ENCODE results near the gene ATXN2.

Gene ATXN2

DNA sequence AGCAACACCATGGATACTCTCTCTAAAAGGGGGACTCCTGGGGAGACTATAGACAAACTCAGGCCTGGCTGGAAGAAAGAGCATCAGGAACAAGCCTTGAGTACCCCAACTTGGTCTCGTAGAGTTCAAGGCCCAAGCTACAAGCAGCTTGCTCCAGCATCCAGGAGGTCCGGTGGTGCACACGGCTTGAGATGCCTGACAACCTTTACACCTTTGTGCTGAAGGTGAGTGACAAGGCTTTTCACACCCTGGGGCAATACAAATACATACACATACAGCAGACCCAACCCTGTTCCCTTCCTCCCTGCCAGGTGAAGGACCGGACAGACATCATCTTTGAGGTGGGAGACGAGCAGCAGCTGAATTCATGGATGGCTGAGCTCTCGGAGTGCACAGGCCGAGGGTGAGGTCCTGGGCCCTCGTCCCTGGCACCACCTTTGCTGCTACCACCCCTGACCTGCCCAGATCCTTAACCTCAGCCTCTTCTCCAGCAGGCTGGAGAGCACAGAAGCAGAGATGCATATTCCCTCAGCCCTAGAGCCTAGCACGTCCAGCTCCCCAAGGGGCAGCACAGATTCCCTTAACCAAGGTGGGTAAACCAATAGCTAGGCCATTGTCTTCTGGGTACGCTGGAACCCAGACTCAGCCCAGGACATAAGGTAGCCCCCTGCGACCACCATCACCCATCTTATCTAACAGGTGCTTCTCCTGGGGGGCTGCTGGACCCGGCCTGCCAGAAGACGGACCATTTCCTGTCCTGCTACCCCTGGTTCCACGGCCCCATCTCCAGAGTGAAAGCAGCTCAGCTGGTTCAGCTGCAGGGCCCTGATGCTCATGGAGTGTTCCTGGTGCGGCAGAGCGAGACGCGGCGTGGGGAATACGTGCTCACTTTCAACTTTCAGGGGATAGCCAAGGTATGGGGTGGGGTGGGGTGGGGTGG, 152.2 kb downstream of the ATXN2 start:
- H3K4me2 ChIP-seq (ENCODE audit: low read length): no peak overlapping the region
- H3K27me3 ChIP-seq (ENCODE audit: control insufficient read depth, insufficient read depth, low read length): no peaks in the 10 kb centered on the region
- H3K4me3 ChIP-seq (ENCODE audit: low read length): no peak overlapping the region
- H3K36me3 ChIP-seq (ENCODE audit: insufficient read depth, low read length): peaks cover 86% of the 10 kb centered on the region
- no peaks in the 10 kb centered on the region for H3K9me3 ChIP-seq (replicated peaks; ENCODE audit: low read length)
- H3K9ac ChIP-seq (ENCODE audit: low read depth, low read length): no peak overlapping the region
- H3K4me1 ChIP-seq (ENCODE audit: control insufficient read depth, insufficient read depth, low read length): peaks cover 44% of the 10 kb centered on the region

DNA sequence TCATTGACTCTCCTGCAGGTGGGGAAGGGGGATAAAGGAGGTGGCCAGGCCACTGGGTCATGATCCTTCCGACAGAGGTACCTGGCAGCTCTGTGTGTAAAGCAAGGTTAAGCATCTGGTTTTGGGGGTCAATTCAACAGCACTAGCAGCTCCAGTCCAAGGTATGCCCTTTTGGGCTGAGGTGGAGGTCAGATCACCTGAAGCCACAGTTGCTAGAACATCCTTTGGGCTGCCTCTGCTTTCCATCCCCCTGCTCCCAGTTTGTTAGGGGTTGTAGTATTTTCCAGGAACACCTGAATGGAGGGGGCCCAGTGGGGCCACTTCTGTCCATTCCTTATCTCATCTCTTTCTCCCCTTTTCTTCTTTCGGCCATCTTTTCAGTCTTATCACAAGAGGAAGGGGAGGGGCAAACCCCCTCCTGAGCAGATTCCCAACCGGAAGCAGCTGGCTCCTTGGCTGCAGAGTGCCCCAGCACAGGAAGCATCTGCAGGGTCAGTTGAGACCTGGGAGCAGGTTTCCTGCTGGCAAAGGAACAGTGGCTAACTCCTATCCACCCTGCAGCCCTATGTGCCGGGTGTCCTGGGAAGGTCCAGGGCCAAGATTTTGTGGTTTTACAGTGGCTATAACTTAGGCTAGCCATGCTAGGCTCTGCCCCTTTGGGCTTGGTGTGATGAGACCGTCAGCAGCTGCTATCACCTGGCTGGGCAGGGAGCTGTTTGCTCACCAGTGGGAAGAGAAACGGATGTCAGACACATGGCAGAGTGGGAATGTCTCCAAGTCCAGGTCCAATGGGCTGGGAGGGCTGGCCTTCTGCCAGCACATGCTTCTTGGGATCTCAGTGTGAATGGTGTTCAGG, 153.2 kb downstream of the ATXN2 start:
- peaks cover 86% of the 10 kb centered on the region for H3K36me3 ChIP-seq (ENCODE audit: insufficient read depth, low read length)

DNA sequence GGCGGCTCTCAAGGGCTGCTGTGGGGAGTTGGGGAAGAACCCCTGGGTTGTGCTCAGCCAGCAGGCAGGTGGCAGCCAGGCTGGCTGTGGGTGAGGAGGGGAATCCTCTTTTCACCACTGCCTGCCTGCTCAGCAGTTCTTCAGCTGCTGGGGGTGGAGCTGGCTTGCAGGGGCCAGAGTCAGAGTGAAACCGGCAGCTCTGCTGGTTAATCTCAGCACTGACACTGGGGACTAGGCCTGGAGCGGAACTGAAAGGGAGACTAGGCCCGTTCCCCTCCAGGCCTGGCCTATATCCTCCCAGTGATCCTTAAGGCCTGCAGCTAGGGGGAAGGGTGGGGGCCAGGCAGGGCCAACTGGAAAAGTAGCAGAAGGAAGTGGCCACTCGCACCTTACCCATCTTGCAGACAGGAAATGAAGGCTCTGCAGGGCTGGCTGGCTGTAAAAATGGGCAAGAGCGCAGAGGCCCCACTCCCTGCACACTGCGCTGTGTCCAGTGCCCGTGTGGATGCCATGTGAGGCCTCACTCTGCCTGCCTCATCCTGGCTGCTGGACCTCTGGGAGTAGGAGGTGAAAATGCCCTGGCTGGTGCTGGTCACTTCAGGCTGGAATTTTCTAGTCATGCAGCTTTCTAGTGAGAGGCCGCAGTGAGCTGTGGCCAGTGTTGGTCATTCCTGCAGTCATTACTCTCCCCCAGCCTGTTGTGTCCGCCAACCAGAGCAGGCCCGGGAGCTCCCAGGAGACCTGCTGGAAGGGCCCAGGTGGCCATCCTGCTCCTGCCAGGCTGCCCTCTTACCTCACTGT, 154.0 kb downstream of the ATXN2 start:
- Histone ChIP-seq H3K4me2 (ENCODE audit: low read length) (no peak overlapping the region), H3K9ac (ENCODE audit: low read depth, low read length) (no peak overlapping the region), H3K36me3 (ENCODE audit: insufficient read depth, low read length) (peaks cover 86% of the 10 kb centered on the region), H3K9me3 (replicated peaks; ENCODE audit: low read length) (no peaks in the 10 kb centered on the region), H3K4me1 (ENCODE audit: control insufficient read depth, insufficient read depth, low read length) (peaks cover 44% of the 10 kb centered on the region), H3K4me3 (ENCODE audit: low read length) (no peak overlapping the region), H3K27me3 (ENCODE audit: control insufficient read depth, insufficient read depth, low read length) (no peaks in the 10 kb centered on the region)

More for the DNA sequence above, 153.2 kb downstream of the ATXN2 start:
- Histone ChIP-seq H3K27me3 (ENCODE audit: control insufficient read depth, insufficient read depth, low read length) (no peaks in the 10 kb centered on the region), H3K9me3 (replicated peaks; ENCODE audit: low read length) (no peaks in the 10 kb centered on the region), H3K4me2 (ENCODE audit: low read length) (no peak overlapping the region), H3K9ac (ENCODE audit: low read depth, low read length) (no peak overlapping the region), H3K4me1 (ENCODE audit: control insufficient read depth, insufficient read depth, low read length) (peaks cover 44% of the 10 kb centered on the region), H3K4me3 (ENCODE audit: low read length) (no peak overlapping the region)

DNA sequence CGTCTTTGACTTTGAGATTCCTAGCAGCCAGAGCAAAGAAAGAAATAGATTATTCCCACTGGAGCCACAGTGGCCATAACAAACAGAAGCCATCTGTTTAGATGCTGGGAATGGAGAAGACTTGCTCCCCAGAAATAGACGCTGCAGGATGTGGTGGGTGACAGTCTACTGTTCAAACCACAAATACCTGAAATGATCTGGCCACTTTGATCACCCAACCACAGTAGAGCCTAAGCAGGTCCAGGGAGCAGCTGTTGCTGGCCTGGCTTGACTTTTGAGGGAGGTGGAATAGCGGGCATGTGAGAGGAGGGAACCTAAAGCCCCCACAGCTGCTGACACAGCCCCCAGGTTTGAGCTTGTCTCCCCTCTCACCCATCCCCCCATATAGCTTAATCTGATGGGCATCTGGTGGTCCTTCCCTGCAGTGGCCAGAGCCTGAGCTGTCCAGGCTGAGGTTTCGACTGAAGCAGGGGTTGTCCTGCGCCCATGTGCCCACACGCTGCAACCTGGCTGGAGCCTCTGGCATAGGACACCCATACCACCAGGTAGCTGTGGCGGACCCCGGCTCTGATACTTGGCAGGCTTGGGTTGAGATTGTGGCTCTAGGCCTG, 154.7 kb downstream of the ATXN2 start:
- H3K4me1 ChIP-seq (ENCODE audit: control insufficient read depth, insufficient read depth, low read length): peaks cover 44% of the 10 kb centered on the region
- H3K4me2 ChIP-seq (ENCODE audit: low read length): no peak overlapping the region
- no peak overlapping the region for H3K4me3 ChIP-seq (ENCODE audit: low read length)
- H3K27me3 ChIP-seq (ENCODE audit: control insufficient read depth, insufficient read depth, low read length): no peaks in the 10 kb centered on the region
- peaks cover 89% of the 10 kb centered on the region for H3K36me3 ChIP-seq (ENCODE audit: insufficient read depth, low read length)
- H3K9ac ChIP-seq (ENCODE audit: low read depth, low read length): no peak overlapping the region
- no peaks in the 10 kb centered on the region for H3K9me3 ChIP-seq (replicated peaks; ENCODE audit: low read length)

DNA sequence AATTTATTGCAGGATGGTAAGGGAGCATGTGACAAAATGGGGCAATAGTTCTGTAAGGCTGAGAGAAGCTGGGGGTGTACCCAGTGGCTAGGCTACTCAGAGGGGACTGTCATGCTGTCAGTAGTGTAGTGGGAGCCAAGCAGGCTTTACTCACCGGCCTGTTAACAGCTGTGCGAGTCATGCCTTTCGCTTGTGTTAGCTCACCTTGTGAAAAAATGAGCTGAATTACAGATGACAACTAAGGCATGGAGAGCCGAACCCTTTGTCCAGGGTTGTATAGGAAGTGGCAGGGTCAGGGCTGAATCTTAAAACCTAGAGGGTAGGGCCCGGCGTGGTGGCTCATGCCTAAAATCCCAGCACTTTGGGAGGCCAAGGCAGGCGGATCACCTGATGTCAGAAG, 155.5 kb downstream of the ATXN2 start:
- Histone ChIP-seq H3K4me1 (ENCODE audit: control insufficient read depth, insufficient read depth, low read length) (peaks cover 47% of the 10 kb centered on the region), H3K4me3 (ENCODE audit: low read length) (no peak overlapping the region), H3K4me2 (ENCODE audit: low read length) (no peak overlapping the region), H3K9ac (ENCODE audit: low read depth, low read length) (no peak overlapping the region), H3K9me3 (replicated peaks; ENCODE audit: low read length) (no peaks in the 10 kb centered on the region), H3K36me3 (ENCODE audit: insufficient read depth, low read length) (peaks cover 84% of the 10 kb centered on the region), H3K27me3 (ENCODE audit: control insufficient read depth, insufficient read depth, low read length) (no peaks in the 10 kb centered on the region)

DNA sequence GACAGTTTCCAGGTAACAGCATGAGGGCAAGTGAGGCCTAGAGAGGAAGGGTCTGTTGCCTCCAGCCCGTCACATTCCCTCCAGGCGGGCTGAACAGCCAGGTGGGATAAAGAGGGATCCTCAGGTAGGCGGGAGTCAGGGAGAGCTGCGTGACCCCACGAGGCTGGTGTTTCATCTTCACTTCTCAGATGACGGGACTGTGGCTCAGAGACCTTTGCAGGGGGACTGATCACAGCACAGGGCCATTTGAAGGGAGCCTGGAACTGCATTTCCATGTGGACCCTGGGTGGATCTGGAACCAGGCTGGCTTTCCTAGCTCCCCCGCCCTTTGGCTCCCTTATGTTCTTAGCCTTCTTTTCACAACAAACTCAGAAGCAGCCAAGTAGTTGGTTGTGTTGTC, 156.0 kb downstream of the ATXN2 start:
- Histone ChIP-seq H3K4me3 (ENCODE audit: low read length) (no peak overlapping the region), H3K4me1 (ENCODE audit: control insufficient read depth, insufficient read depth, low read length) (peaks cover 52% of the 10 kb centered on the region), H3K4me2 (ENCODE audit: low read length) (no peak overlapping the region), H3K36me3 (ENCODE audit: insufficient read depth, low read length) (peaks cover 80% of the 10 kb centered on the region), H3K9me3 (replicated peaks; ENCODE audit: low read length) (no peaks in the 10 kb centered on the region), H3K27me3 (ENCODE audit: control insufficient read depth, insufficient read depth, low read length) (no peaks in the 10 kb centered on the region), H3K9ac (ENCODE audit: low read depth, low read length) (no peak overlapping the region)

DNA sequence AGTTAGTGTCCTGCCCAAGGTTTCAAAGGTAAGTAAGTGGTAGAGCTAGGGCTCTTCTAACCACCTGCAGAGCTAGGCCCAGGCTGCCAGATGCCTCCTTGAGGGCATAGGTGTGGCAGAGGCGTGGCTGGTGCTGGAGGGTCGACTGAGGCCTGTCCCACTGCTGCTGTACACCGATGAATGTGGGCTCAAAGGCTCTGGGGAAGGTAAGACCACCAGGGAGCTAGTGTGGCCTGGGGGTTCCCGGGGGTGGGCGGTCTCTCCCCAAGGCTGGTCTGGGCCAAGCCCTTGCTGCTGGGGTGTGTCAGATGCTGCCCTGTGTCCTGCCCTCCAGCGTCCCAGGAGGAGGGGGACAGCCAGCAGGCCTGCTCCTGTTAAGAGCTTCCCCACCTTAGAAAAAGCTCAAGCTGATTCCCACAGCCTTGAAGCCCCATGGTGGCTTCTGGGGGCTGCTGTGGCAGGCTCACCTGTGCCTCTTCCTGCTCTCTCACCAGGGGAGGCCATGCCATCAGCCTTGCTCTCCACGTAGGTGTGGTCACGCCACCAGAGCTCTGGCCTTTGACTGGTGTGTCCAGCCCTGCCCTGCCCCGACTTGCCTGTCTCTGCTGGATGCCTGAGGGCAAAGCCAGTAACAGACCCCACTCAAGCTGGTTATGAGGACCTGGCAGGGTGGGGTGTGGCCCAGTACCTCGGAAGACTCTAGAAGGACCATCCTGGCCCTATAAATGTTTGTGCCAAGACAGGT, 156.6 kb downstream of the ATXN2 start:
- Histone ChIP-seq H3K4me2 (ENCODE audit: low read length) (no peak overlapping the region), H3K4me3 (ENCODE audit: low read length) (no peak overlapping the region), H3K9ac (ENCODE audit: low read depth, low read length) (no peak overlapping the region), H3K9me3 (replicated peaks; ENCODE audit: low read length) (no peaks in the 10 kb centered on the region), H3K4me1 (ENCODE audit: control insufficient read depth, insufficient read depth, low read length) (peaks cover 58% of the 10 kb centered on the region), H3K27me3 (ENCODE audit: control insufficient read depth, insufficient read depth, low read length) (no peaks in the 10 kb centered on the region), H3K36me3 (ENCODE audit: insufficient read depth, low read length) (peaks cover 74% of the 10 kb centered on the region)

DNA sequence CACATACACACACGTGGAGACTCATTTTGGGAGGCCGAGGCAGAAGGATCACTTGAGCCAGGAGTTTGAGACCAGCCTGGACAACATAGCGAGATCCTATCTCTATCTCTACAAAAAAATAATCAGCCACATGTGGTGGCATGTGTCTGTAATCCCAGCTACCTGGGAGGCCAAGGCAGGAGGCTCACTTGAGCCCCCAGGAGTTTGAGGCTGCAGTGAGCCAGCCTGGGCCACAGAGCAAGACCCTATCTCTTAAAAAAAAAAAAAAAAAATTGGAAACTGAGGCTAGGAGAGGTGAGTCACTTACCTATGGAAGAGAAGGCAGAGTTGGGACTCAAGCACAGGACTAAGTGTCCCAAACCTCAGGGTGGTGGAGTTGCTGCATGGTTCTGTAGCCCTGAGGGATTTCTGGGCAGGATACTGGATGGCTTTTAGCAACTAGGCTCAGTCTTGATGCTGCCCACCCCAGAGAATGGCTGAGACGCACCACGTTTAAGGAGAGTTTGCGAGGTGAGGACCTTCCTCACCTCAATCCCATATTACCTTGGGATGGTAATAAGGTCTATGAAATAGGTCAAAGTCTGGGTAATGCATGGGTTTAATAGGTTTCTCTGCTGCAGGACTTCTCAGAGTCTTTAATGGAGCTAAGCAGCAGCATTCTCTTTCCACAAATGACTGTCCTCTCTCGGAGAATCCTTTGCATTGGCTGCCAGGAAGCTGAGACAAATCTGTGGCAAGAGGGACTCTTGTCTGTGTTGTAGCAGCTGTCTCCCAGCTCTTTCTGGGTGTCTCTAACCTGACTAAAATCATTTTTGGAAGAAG, 157.8 kb downstream of the ATXN2 start:
- Histone ChIP-seq H3K4me2 (ENCODE audit: low read length) (no peak overlapping the region), H3K4me3 (ENCODE audit: low read length) (no peak overlapping the region), H3K9me3 (replicated peaks; ENCODE audit: low read length) (no peaks in the 10 kb centered on the region), H3K9ac (ENCODE audit: low read depth, low read length) (no peak overlapping the region), H3K27me3 (ENCODE audit: control insufficient read depth, insufficient read depth, low read length) (no peaks in the 10 kb centered on the region), H3K36me3 (ENCODE audit: insufficient read depth, low read length) (peaks cover 62% of the 10 kb centered on the region), H3K4me1 (ENCODE audit: control insufficient read depth, insufficient read depth, low read length) (peaks cover 68% of the 10 kb centered on the region)

DNA sequence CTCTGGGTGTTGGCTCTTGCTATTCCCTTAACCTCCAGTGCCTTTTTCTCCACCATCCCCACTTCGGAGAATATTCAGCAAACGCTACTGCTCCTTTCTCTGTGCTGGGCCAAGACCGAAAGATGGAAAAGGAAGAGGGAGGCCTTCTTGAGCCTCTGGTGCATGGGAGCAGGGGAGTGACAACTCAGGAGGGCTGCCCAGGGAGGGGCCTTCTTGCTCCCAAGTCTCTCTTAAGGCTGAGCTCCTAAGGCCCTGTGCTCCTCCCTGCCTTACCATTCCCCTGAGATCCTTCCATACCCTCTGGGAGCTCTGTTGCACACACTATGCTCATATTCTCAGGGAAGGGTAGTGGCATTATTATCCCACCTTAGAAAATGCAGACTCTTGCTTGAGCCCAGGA, 158.5 kb downstream of the ATXN2 start:
- Histone ChIP-seq H3K9ac (ENCODE audit: low read depth, low read length) (no peak overlapping the region), H3K4me1 (ENCODE audit: control insufficient read depth, insufficient read depth, low read length) (peaks cover 68% of the 10 kb centered on the region), H3K4me3 (ENCODE audit: low read length) (no peak overlapping the region), H3K36me3 (ENCODE audit: insufficient read depth, low read length) (peaks cover 55% of the 10 kb centered on the region), H3K4me2 (ENCODE audit: low read length) (no peak overlapping the region), H3K9me3 (replicated peaks; ENCODE audit: low read length) (no peaks in the 10 kb centered on the region), H3K27me3 (ENCODE audit: control insufficient read depth, insufficient read depth, low read length) (no peaks in the 10 kb centered on the region)

DNA sequence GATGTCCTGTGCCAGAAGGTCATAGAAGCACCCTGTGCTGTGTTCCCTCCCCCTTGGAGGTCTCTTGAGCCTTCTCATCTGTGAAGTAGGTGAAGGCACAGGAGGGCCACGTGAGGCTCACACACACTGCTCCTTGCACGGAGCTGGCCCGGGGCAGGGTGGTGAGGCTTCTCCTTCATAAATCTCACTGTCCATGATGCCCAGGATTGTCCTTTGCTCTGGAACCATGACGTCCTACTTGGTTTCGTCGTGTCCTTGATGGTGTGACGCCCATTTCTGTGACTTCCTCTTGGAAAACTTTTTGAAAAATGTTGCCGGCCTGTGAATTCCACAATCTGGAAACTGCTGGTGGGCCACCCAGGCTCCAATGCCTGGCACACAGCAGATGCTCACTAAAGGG, 159.0 kb downstream of the ATXN2 start:
- Histone ChIP-seq H3K4me2 (ENCODE audit: low read length) (no peak overlapping the region), H3K4me1 (ENCODE audit: control insufficient read depth, insufficient read depth, low read length) (peaks cover 68% of the 10 kb centered on the region), H3K27me3 (ENCODE audit: control insufficient read depth, insufficient read depth, low read length) (no peaks in the 10 kb centered on the region), H3K4me3 (ENCODE audit: low read length) (no peak overlapping the region), H3K9ac (ENCODE audit: low read depth, low read length) (no peak overlapping the region), H3K9me3 (replicated peaks; ENCODE audit: low read length) (no peaks in the 10 kb centered on the region), H3K36me3 (ENCODE audit: insufficient read depth, low read length) (peaks cover 51% of the 10 kb centered on the region)

All from skeletal muscle satellite cell (primary cell).